ENCODE data around the gene NUP205.

The NUP205 gene

DNA sequence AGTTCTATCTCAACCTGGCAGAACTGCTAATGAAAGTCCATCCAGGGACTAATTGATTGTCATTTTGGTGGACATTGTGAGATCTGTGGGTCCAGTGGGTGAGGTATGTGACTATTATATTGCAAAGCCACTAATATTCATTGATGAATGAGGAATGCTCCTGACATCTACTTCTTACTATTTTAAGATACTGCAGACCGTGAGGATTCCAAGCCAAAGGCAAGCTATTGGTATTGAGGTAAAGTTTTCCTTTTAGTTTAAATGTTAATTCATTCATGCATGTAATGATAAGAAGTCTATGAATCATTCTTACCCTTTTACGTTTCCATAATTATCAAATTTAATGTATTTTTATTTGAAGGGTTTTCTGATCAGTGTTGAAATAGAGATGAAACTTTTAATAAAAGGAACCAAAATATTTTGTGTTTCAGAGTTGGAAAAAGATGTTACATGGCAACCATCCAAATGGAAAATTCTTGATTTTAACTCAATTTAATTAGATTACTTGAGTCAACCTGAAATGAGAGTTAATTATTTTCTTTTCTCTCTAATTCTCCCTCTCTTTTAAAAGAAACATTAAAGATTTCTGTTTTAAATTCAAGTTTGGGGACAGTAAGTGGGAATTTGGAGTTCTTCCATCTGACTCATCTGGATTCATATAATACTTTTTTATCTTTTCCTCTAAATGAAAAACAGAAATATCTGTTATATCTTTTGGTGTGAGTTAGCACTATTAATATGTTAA lies 39.6 kb downstream of the NUP205 start:
- Histone ChIP-seq H3K36me3 (ENCODE audit: control insufficient read depth, insufficient read depth, low read length) (peaks cover 76% of the 10 kb centered on the region), H3K4me3 (ENCODE audit: extremely low read depth, insufficient read depth, low read length, poor library complexity, severe bottlenecking) (no peak overlapping the region), H3K9me3 (ENCODE audit: control insufficient read depth, low read length) (no peaks in the 10 kb centered on the region), H3K4me1 (ENCODE audit: control insufficient read depth, insufficient read depth, low read length, poor library complexity, severe bottlenecking) (no peaks in the 10 kb centered on the region), H3K27ac (ENCODE audit: low read depth, low read length, severe bottlenecking) (no peak overlapping the region)
- WGBS, 2 experiments (ENCODE audit: insufficient coverage in 2 of 2), result no CpG with 5 or more reads among the region's 2 CpGs

DNA sequence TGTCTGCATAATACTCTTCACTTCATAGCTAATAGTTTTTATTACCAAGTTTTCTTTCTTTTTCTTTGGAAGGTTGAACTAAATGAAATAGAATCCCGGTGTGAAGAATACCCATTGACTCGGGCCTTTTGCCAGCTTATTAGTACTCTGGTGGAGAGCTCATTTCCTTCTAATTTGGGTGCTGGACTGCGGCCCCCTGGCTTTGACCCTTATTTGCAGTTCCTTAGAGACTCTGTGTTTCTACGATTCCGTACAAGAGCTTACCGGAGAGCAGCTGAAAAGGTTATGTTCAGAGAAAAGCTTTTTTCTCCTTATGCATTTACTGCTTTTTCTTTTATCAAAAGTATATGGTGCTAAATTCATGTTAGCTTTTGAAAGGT lies 40.2 kb downstream of the NUP205 start:
- Histone ChIP-seq H3K36me3 (ENCODE audit: control insufficient read depth, insufficient read depth, low read length) (peaks cover 75% of the 10 kb centered on the region), H3K9me3 (ENCODE audit: control insufficient read depth, low read length) (no peaks in the 10 kb centered on the region), H3K27ac (ENCODE audit: low read depth, low read length, severe bottlenecking) (no peak overlapping the region), H3K4me3 (ENCODE audit: extremely low read depth, insufficient read depth, low read length, poor library complexity, severe bottlenecking) (no peak overlapping the region), H3K4me1 (ENCODE audit: control insufficient read depth, insufficient read depth, low read length, poor library complexity, severe bottlenecking) (no peaks in the 10 kb centered on the region)
- no CpG with 5 or more reads among the region's 6 CpGs for WGBS, 2 experiments (ENCODE audit: insufficient coverage in 2 of 2)

DNA sequence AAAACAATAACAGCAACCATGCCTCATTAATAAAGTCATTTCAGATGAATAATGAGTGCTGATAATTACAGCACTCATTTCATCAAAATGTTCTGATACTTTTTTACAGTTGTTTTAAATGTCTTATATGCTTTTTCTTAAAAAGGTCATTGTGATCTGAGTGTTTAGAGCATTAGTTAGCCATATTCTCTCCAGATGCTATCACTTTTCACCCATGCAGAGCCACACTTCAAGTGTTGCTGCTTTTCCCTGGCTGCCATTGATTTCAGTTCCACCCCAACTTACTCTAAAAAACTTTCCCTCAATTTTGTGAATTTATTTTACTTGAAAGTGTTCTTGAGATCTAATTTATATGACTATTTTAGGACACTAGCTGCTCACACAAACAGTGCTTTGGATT lies 41.8 kb downstream of the NUP205 start:
- peaks cover 77% of the 10 kb centered on the region for H3K36me3 ChIP-seq (ENCODE audit: control insufficient read depth, insufficient read depth, low read length)
- H3K4me3 ChIP-seq (ENCODE audit: extremely low read depth, insufficient read depth, low read length, poor library complexity, severe bottlenecking), result no peak overlapping the region
- H3K4me1 ChIP-seq (ENCODE audit: control insufficient read depth, insufficient read depth, low read length, poor library complexity, severe bottlenecking), result no peaks in the 10 kb centered on the region
- H3K9me3 ChIP-seq (ENCODE audit: control insufficient read depth, low read length), result no peaks in the 10 kb centered on the region
- no peak overlapping the region for H3K27ac ChIP-seq (ENCODE audit: low read depth, low read length, severe bottlenecking)

DNA sequence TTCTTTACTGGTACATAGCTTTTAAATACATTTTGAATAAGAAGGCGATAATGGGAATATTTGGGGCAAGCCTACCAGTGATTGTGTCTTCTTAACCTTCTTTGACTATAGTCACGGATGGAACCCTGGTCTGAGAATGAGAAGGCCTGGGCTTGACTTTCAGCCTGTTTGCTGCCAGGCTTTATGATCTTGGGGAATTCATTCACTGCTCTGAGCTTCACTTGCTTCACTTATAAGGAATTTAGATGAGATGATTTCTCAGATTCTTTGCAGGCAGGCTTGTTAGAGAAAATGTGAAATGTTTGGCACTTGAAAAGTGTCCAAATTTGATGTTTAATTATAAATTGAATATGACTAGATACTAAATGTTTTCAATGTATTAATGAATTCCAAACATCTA lies 42.5 kb downstream of the NUP205 start:
- no peak overlapping the region for H3K4me3 ChIP-seq (ENCODE audit: extremely low read depth, insufficient read depth, low read length, poor library complexity, severe bottlenecking)
- 100% methylated on average over 2 of the region's 2 CpGs for WGBS, 2 experiments (ENCODE audit: insufficient coverage in 2 of 2)

DNA sequence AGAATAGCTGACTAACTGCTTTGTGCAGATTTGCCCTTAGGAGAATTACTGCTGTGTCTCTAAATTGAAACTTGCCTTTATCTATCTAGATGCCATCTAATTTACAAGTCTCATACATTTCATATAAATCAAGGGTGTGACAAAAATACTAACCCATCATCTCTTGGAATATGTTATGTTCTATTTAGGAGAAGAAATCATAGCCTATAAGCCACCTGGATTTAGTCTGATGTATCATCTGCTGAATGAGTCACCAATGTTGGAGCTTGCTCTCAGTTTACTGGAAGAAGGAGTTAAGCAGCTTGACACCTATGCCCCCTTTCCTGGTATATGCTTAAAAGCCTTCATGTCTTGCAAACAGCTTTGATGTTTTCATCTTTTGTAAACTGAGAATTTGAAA lies 43.5 kb downstream of the NUP205 start:
- H3K9me3 ChIP-seq (ENCODE audit: control insufficient read depth, low read length), result no peaks in the 10 kb centered on the region
- no peak overlapping the region for H3K27ac ChIP-seq (ENCODE audit: low read depth, low read length, severe bottlenecking)
- peaks cover 78% of the 10 kb centered on the region for H3K36me3 ChIP-seq (ENCODE audit: control insufficient read depth, insufficient read depth, low read length)
- H3K4me3 ChIP-seq (ENCODE audit: extremely low read depth, insufficient read depth, low read length, poor library complexity, severe bottlenecking), result no peak overlapping the region
- H3K4me1 ChIP-seq (ENCODE audit: control insufficient read depth, insufficient read depth, low read length, poor library complexity, severe bottlenecking), result no peaks in the 10 kb centered on the region

More for the DNA sequence above, 42.5 kb downstream of the NUP205 start:
- Histone ChIP-seq H3K36me3 (ENCODE audit: control insufficient read depth, insufficient read depth, low read length) (peaks cover 77% of the 10 kb centered on the region), H3K4me1 (ENCODE audit: control insufficient read depth, insufficient read depth, low read length, poor library complexity, severe bottlenecking) (no peaks in the 10 kb centered on the region), H3K27ac (ENCODE audit: low read depth, low read length, severe bottlenecking) (no peak overlapping the region), H3K9me3 (ENCODE audit: control insufficient read depth, low read length) (no peaks in the 10 kb centered on the region)

DNA sequence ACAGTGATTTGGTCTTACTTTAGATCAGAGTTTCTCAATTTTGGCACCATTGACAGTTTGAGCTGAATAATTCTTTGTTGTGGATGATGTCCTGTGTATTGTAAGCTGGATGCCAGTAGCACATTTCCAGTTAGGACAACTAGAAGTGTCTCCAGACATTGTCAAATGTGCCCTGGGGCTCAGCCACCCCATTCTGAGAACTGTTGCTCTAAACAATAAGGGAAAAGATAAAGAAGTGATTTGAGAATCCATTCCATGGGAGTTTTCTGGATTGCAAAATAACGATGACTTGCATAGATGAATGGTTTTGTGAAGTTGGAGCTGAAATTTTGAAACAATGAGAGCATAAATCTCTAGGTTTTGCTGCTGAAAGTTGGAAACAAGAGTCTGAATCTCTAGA lies 44.6 kb downstream of the NUP205 start:
- H3K4me1 ChIP-seq (ENCODE audit: control insufficient read depth, insufficient read depth, low read length, poor library complexity, severe bottlenecking), result no peaks in the 10 kb centered on the region
- no peak overlapping the region for H3K27ac ChIP-seq (ENCODE audit: low read depth, low read length, severe bottlenecking)
- 90 to 93% methylated on average over 1 of the region's 1 CpG for WGBS, 2 experiments (ENCODE audit: insufficient coverage in 2 of 2)
- H3K9me3 ChIP-seq (ENCODE audit: control insufficient read depth, low read length), result no peaks in the 10 kb centered on the region
- H3K4me3 ChIP-seq (ENCODE audit: extremely low read depth, insufficient read depth, low read length, poor library complexity, severe bottlenecking), result no peak overlapping the region
- peaks cover 80% of the 10 kb centered on the region for H3K36me3 ChIP-seq (ENCODE audit: control insufficient read depth, insufficient read depth, low read length)

DNA sequence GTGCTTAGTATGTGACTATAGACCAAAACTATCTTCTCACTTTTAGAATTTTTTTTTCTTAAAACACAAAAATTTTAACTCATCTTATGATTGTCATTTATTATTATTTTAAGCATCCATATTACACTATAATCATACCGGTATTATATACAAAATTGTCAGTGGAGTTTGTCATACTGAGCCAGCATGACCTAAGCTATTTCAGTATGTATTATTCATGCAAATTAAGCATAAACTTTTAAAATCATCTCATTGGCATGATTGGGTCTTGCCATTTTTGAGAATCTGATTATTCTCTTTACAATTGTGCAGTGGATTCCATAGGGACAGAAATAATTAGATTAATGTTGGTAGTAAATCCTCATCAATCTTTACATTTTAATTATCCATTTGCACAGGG lies 58.4 kb downstream of the NUP205 start:
- no CpG with 5 or more reads among the region's 1 CpG for WGBS, 2 experiments (ENCODE audit: insufficient coverage in 2 of 2)
- Histone ChIP-seq H3K9me3 (ENCODE audit: control insufficient read depth, low read length) (no peaks in the 10 kb centered on the region), H3K4me3 (ENCODE audit: extremely low read depth, insufficient read depth, low read length, poor library complexity, severe bottlenecking) (no peak overlapping the region), H3K36me3 (ENCODE audit: control insufficient read depth, insufficient read depth, low read length) (peaks cover 72% of the 10 kb centered on the region), H3K27ac (ENCODE audit: low read depth, low read length, severe bottlenecking) (no peak overlapping the region), H3K4me1 (ENCODE audit: control insufficient read depth, insufficient read depth, low read length, poor library complexity, severe bottlenecking) (no peaks in the 10 kb centered on the region)

DNA sequence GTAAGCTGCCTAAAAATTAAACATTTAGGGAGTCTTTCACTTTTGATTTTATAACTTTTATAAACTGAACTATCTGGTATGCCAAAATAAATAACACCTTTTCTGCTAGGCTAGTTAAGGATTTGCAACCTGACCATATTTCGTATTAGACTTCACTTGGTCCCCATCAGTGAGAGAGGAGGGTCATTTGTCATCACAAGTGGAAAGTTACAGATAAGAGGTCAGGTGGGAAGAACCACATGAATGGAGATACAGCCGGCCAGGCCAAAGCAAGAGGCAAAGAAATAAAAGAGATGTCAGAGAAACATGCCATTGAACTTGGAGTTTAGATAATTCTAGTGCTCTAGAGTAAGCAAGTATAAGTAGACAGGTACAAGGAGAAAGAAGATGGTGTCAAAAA lies 60.1 kb downstream of the NUP205 start:
- Histone ChIP-seq H3K36me3 (ENCODE audit: control insufficient read depth, insufficient read depth, low read length) (peaks cover 68% of the 10 kb centered on the region), H3K4me3 (ENCODE audit: extremely low read depth, insufficient read depth, low read length, poor library complexity, severe bottlenecking) (no peak overlapping the region), H3K9me3 (ENCODE audit: control insufficient read depth, low read length) (no peaks in the 10 kb centered on the region), H3K27ac (ENCODE audit: low read depth, low read length, severe bottlenecking) (no peak overlapping the region), H3K4me1 (ENCODE audit: control insufficient read depth, insufficient read depth, low read length, poor library complexity, severe bottlenecking) (no peaks in the 10 kb centered on the region)
- 100% methylated on average over 2 of the region's 2 CpGs for WGBS, 2 experiments (ENCODE audit: insufficient coverage in 2 of 2)

DNA sequence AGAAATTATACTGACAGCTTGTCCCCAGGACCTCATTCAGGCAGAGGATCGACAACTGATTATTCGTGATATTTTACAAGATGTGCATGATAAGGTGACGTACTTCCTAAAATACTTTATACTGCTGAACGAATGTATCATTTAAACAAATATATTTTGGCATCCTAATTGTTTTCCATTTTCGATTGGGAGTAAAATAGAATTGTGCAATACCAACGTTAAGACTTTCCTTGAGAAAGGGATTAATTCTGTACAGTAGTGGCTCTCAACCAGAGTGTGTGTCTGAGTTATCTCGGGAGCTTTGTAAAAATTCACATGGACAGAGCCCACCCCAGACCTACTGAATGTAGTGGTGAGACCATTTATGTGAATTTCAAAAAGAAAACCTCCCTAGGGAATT lies 60.8 kb downstream of the NUP205 start:
- Histone ChIP-seq H3K9me3 (ENCODE audit: control insufficient read depth, low read length) (no peaks in the 10 kb centered on the region), H3K4me1 (ENCODE audit: control insufficient read depth, insufficient read depth, low read length, poor library complexity, severe bottlenecking) (no peaks in the 10 kb centered on the region), H3K36me3 (ENCODE audit: control insufficient read depth, insufficient read depth, low read length) (peaks cover 71% of the 10 kb centered on the region), H3K27ac (ENCODE audit: low read depth, low read length, severe bottlenecking) (no peak overlapping the region), H3K4me3 (ENCODE audit: extremely low read depth, insufficient read depth, low read length, poor library complexity, severe bottlenecking) (no peak overlapping the region)
- WGBS, 2 experiments (ENCODE audit: insufficient coverage in 2 of 2), result 84 to 89% methylated on average over 2 to 4 of the region's 7 CpGs

DNA sequence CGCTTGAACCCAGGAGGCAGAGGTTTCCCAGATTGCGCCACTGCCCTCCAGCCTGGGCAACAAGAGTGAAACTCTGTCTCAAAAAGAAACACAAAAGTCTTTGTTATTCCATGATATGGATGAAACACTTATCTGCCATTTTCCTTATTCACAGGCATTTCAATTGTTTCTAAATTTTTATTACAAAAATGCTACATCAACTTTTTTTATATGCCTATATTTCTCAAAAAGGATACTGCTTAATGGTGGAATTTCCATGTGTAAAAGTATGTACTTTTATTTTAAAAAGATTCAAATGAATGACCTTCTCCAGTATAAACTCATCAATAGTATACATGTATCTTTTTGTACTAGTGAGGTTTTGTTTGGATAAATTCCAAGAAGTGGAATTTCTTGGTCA lies 62.7 kb downstream of the NUP205 start:
- Histone ChIP-seq H3K4me1 (ENCODE audit: control insufficient read depth, insufficient read depth, low read length, poor library complexity, severe bottlenecking) (no peaks in the 10 kb centered on the region), H3K9me3 (ENCODE audit: control insufficient read depth, low read length) (no peaks in the 10 kb centered on the region), H3K36me3 (ENCODE audit: control insufficient read depth, insufficient read depth, low read length) (peaks cover 83% of the 10 kb centered on the region), H3K27ac (ENCODE audit: low read depth, low read length, severe bottlenecking) (no peak overlapping the region), H3K4me3 (ENCODE audit: extremely low read depth, insufficient read depth, low read length, poor library complexity, severe bottlenecking) (no peak overlapping the region)
- WGBS, 2 experiments (ENCODE audit: insufficient coverage in 2 of 2), result 90 to 100% methylated on average over 2 of the region's 2 CpGs

DNA sequence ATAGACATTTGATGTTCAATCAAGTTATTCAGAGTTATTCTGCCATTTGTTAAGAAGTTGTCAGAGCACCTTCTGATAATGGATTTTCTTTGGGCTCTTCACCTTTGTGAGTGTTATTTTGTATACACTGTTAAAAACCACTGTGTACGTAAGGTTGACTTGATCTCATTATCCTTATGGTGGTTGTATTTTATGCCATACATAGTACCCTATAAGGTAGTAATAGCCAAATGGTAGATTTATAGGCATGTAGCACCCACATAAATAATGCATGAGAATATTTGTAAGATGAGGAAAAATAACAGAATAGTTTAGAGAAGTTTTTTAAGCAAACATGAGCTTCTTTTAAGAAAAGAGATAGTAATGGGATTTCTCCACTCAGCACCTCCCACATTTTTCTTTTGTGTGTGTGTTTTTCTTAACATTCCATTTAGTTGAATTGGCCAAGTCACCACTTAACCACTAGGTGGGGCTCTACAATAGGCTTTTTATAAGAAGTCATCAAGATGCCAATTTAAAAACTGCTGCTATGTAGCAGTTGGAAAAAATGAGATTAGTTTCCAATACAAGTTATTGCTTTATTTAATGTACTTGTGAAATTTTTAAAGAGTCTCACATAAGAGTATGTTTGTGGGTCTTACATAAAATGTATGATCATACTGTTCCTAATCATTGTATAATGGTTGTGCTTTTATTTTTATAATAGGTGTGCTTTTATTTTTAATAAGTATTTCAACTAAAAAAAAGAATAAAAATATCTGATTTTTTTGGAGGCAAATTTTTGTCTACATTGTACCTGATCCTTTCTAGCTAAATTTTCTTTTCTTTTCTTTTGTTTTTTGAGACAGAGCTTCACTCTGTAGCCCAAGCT lies 63.5 kb downstream of the NUP205 start:
- WGBS, 2 experiments (ENCODE audit: insufficient coverage in 2 of 2), result no CpG with 5 or more reads among the region's 1 CpG
- H3K27ac ChIP-seq (ENCODE audit: low read depth, low read length, severe bottlenecking), result no peak overlapping the region
- peaks cover 84% of the 10 kb centered on the region for H3K36me3 ChIP-seq (ENCODE audit: control insufficient read depth, insufficient read depth, low read length)
- H3K4me1 ChIP-seq (ENCODE audit: control insufficient read depth, insufficient read depth, low read length, poor library complexity, severe bottlenecking), result no peaks in the 10 kb centered on the region
- no peaks in the 10 kb centered on the region for H3K9me3 ChIP-seq (ENCODE audit: control insufficient read depth, low read length)
- no peak overlapping the region for H3K4me3 ChIP-seq (ENCODE audit: extremely low read depth, insufficient read depth, low read length, poor library complexity, severe bottlenecking)

Measured in mesodermal cell (in vitro differentiated cells).